Stomach (tissue), 9 donors: ENCODE results near the gene HHLA2. TPM values are rescaled to one million over a fixed set of nuclear protein-coding genes. Genes with fewer than 3 reads are reported as not detected.
A peak's percentile ranks its signal among the peaks of the same experiment; 100 is the strongest.

ENCODE experiments used
- DNase-seq, 2 donors: peaks; one replicate each; pipeline versions ENCODE4 v3.0.0 to v3.0.0-alpha.2; 2013 to 2019
- H3K27ac ChIP-seq, 5 donors: fragments of 200-600 bp in 4 of 5; sonication (generic) in 4 of 5; one replicate each; pipeline ENCODE4 v1.5.1; 2013 to 2019; ENCODE audit warnings: mild to moderate bottlenecking in 1 of 5, moderate library complexity in 1 of 5
- H3K27me3 ChIP-seq, 3 donors: fragments of 200-600 bp; sonication (generic); one replicate each; pipeline ENCODE4 v1.5.1; 2017 to 2019; ENCODE audit warnings: mixed run types in 1 of 3
- H3K36me3 ChIP-seq, 4 donors: fragments of 200-600 bp; sonication (generic); 1 replicate in 3 of 4; 2 replicates in 1 of 4; pipeline ENCODE4 v1.5.1; 2016 to 2019
- H3K4me1 ChIP-seq, 4 donors: fragments of 200-600 bp; sonication (generic); one replicate each; pipeline ENCODE4 v1.5.1; 2016 to 2019
- H3K4me3 ChIP-seq, 4 donors: fragments of 200-600 bp; sonication (generic) in 3 of 4; one replicate each; pipeline ENCODE4 v1.5.1; 2016 to 2019; ENCODE audit warnings: mild to moderate bottlenecking in 1 of 4
- H3K9me3 ChIP-seq, 4 donors: fragments of 200-600 bp; sonication (generic); one replicate each; pipeline ENCODE4 v1.5.1; 2016 to 2019
- CTCF ChIP-seq, 7 experiments: fragments of 450-650 bp in 4 of 7; fragments of 200-600 bp in 3 of 7; sonication (generic) in 3 of 7; IDR thresholded peaks; one replicate each; pipeline ENCODE4 v1.5.1; 2016 to 2019; ENCODE audit warnings: antibody characterized with exemption in 7 of 7, control low read depth in 2 of 7, mild to moderate bottlenecking in 1 of 7
- EP300 ChIP-seq: sonication (generic); formaldehyde crosslinking; IDR thresholded peaks from one replicate; pipeline ENCODE4 v1.6.1; 2017; ENCODE audit warnings: antibody characterized with exemption
- POLR2A ChIP-seq, 4 donors: fragments of 450-650 bp; IDR thresholded peaks; one replicate each; pipeline ENCODE4 v1.6.1; 2016; ENCODE audit warnings: antibody characterized with exemption in 4 of 4, control low read depth in 2 of 4, mild to moderate bottlenecking in 1 of 4, moderate library complexity in 1 of 4
- POLR2AphosphoS5 ChIP-seq, 3 donors: sonication (generic); formaldehyde crosslinking; IDR thresholded peaks; one replicate each; pipeline ENCODE4 v1.6.1; 2016; ENCODE audit warnings: antibody characterized with exemption in 3 of 3
- WGBS, 5 donors: extraction: QIAGEN DNeasy Blood & Tissue Kit in 3 of 5; methylation state at CpG; one replicate each; pipeline versions ENCODE4 v1.1.5 to v1.1.7; 2013 to 2018; 5-methylcytosine and 5-hydroxymethylcytosine counted together
- intact Hi-C: fragments of 100-400 bp; cut with DNase I; formaldehyde crosslinking; loops from one replicate; pipeline ENCODE4 v1.15.1; 2023; ENCODE audit warnings: low total_unique reads
- polyA plus RNA-seq, 3 donors: library from polyadenylated mRNA; stranded (reverse); fragments of 200-250 nt; gene quantifications; one replicate each; pipeline ENCODE4 v1.2.3, GENCODE V29; 2013
- total RNA-seq, 5 donors: library from RNA; depleted of rRNA; stranded (reverse); fragments of >200 nt; gene quantifications; one replicate each; pipeline versions ENCODE4 v1.1.0 to v1.2.3, GENCODE V29; 2014 to 2016
- donor health status: healthy with polysubstance abuse.
- donor health status: Bipolar disorder and iron deficiency.
- donor health status: healthy.

Gene HHLA2
- total and polyA plus RNA-seq, 8 donors: 0.23 to 18.8 (median 2.7) TPM; not detected in 1

- Histone ChIP-seq H3K4me1 (no peaks in the 10 kb centered on the region), H3K36me3 (no peaks in the 10 kb centered on the region), H3K27me3 (no peaks in the 10 kb centered on the region), H3K4me3 (no peak overlapping the region), H3K9me3 (no peaks in the 10 kb centered on the region), H3K27ac (no peak overlapping the region)
- intact Hi-C loops: no loop called here
- DNase-seq: no peak
- TF ChIP-seq POLR2AphosphoS5 (IDR thresholded peaks at IDR 0.05) (no peak), CTCF (IDR thresholded peaks at IDR 0.05) (no peak), POLR2A (IDR thresholded peaks at IDR 0.05) (no peak), EP300 (no peak)
These were observed 30.8 kb downstream of the HHLA2 start for GRCh38 chr3:108327168-108327567.

- H3K36me3 ChIP-seq: no peaks in the 10 kb centered on the region
- TF ChIP-seq CTCF (IDR thresholded peaks at IDR 0.05) (no peak), POLR2AphosphoS5 (IDR thresholded peaks at IDR 0.05) (no peak), POLR2A (IDR thresholded peaks at IDR 0.05) (no peak), EP300 (no peak)
- intact Hi-C loops: no loop called here
- no peak overlapping the region for H3K27ac ChIP-seq
- 31 to 51% (median 36%) methylated on average over 4 of the region's 4 CpGs for WGBS, 5 donors
- H3K4me1 ChIP-seq: no peaks in the 10 kb centered on the region
- H3K27me3 ChIP-seq: no peaks in the 10 kb centered on the region
- no peaks in the 10 kb centered on the region for H3K9me3 ChIP-seq
- no peak overlapping the region for H3K4me3 ChIP-seq
- peak in 1 of 2 donors; percentile 36 for DNase-seq
These were observed 32.6 kb downstream of the HHLA2 start for GRCh38 chr3:108328821-108329486.

GRCh38 chr3:108329508-108329907, 33.2 kb downstream of the HHLA2 start:
- no peaks in the 10 kb centered on the region for H3K4me1 ChIP-seq
- no peaks in the 10 kb centered on the region for H3K36me3 ChIP-seq
- 71 to 92% (median 87%) methylated on average over 5 of the region's 5 CpGs for WGBS, 5 donors
- no peaks in the 10 kb centered on the region for H3K27me3 ChIP-seq
- H3K4me3 ChIP-seq: no peak overlapping the region
- H3K27ac ChIP-seq: no peak overlapping the region
- TF ChIP-seq POLR2A (IDR thresholded peaks at IDR 0.05) (no peak), POLR2AphosphoS5 (IDR thresholded peaks at IDR 0.05) (no peak), CTCF (IDR thresholded peaks at IDR 0.05) (no peak), EP300 (no peak)
- intact Hi-C loops: no loop called here
- DNase-seq: peak in 1 of 2 donors; percentile 31
- H3K9me3 ChIP-seq: no peaks in the 10 kb centered on the region

DNA sequence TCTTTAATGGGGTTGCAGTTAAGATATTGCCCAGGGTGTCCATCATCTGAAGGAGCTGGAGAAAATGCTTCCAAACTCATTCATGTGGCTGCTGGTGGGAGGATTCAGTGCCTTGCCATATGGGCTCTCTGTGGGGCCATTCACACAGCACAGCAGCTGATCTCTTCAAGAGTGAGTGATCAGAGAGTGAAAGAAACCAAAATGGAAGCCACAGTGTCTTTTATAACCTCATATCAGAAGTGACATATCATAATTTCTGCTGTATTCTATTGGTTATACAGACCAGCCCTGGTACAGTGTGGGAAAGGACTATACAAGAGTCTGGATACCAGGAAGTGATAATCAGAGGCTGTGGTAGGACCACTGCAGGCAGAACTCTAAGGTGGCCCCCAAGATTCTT, 33.6 kb downstream of the HHLA2 start:
- Histone ChIP-seq H3K27me3 (no peaks in the 10 kb centered on the region), H3K4me1 (no peaks in the 10 kb centered on the region), H3K9me3 (no peaks in the 10 kb centered on the region), H3K36me3 (no peaks in the 10 kb centered on the region), H3K4me3 (no peak overlapping the region), H3K27ac (no peak overlapping the region)
- DNase-seq: no peak
- TF ChIP-seq POLR2AphosphoS5 (IDR thresholded peaks at IDR 0.05) (no peak), EP300 (no peak), POLR2A (IDR thresholded peaks at IDR 0.05) (no peak), CTCF (IDR thresholded peaks at IDR 0.05) (no peak)
- intact Hi-C loops: no loop called here
